Uterus (tissue), 4 donors: Measurements from ENCODE around the gene UBASH3A. TPM values are rescaled to one million over a fixed set of nuclear protein-coding genes. Genes with fewer than 3 reads are reported as not detected.

Experiments used
- DNase-seq, 2 donors: peaks; one replicate each; pipeline ENCODE4 v3.0.0-alpha.2; 2019 to 2020
- H3K27ac ChIP-seq, 2 donors: fragments of 200-600 bp; sonication (generic); 1 replicate in 1 of 2; 2 replicates in 1 of 2; pipeline ENCODE4 v1.5.1; 2016 to 2018
- H3K27me3 ChIP-seq, 2 donors: fragments of 200-600 bp; sonication (generic); one replicate each; pipeline ENCODE4 v1.5.1; 2018 to 2019; ENCODE audit warnings: control low read depth in 1 of 2
- H3K36me3 ChIP-seq, 2 donors: fragments of 200-600 bp; sonication (generic); one replicate each; pipeline ENCODE4 v1.5.1; 2019; ENCODE audit warnings: control low read depth in 1 of 2
- H3K4me1 ChIP-seq, 2 donors: fragments of 200-600 bp; sonication (generic); one replicate each; pipeline ENCODE4 v1.5.1; 2018 to 2019; ENCODE audit warnings: control low read depth in 1 of 2
- H3K4me3 ChIP-seq, 2 donors: fragments of 200-600 bp; sonication (generic); 1 replicate in 1 of 2; 2 replicates in 1 of 2; pipeline ENCODE4 v1.5.1; 2018 to 2019; ENCODE audit warnings: mild to moderate bottlenecking in 1 of 2
- H3K9me3 ChIP-seq, 2 donors: fragments of 200-600 bp; sonication (generic); one replicate each; pipeline ENCODE4 v1.5.1; 2019; ENCODE audit warnings: control low read depth in 1 of 2
- CTCF ChIP-seq, 4 experiments: fragments of 200-600 bp in 2 of 4; fragments of 450-650 bp in 2 of 4; sonication (generic) in 2 of 4; IDR thresholded peaks; one replicate each; pipeline ENCODE4 v1.5.1; 2016 to 2019; ENCODE audit warnings: antibody characterized with exemption in 4 of 4, mild to moderate bottlenecking in 2 of 4, moderate library complexity in 1 of 4
- POLR2A ChIP-seq, 2 donors: fragments of 450-650 bp; IDR thresholded peaks; one replicate each; pipeline ENCODE4 v1.6.1; 2016; ENCODE audit warnings: antibody characterized with exemption in 2 of 2, mild to moderate bottlenecking in 1 of 2, moderate library complexity in 1 of 2
- intact Hi-C: fragments of 100-400 bp; cut with DNase I; formaldehyde crosslinking; loops from one replicate; pipeline ENCODE4 v1.15.1; 2023; ENCODE audit warnings: low total_unique reads
- total RNA-seq, 4 donors: library from RNA; depleted of rRNA in 3 of 4; stranded (reverse); fragments of >200 nt in 3 of 4; gene quantifications; one replicate each; pipeline versions ENCODE4 v1.1.0 to v1.2.4, GENCODE V29; 2014 to 2023
- donor health status: DM: yes; HTN: yes; CAD: no.

The UBASH3A gene
- total RNA-seq, 4 donors from 2014 or later: 0.79 to 1.0 TPM; not detected in 2

- Histone ChIP-seq H3K36me3 (no peaks in the 10 kb centered on the region), H3K27ac (no peak overlapping the region), H3K27me3 (no peaks in the 10 kb centered on the region), H3K9me3 (no peaks in the 10 kb centered on the region), H3K4me3 (no peak overlapping the region), H3K4me1 (no peaks in the 10 kb centered on the region)
- intact Hi-C loops: no loop called here
- no peak for DNase-seq
- TF ChIP-seq CTCF (IDR thresholded peaks at IDR 0.05): no peak
- TF ChIP-seq POLR2A (IDR thresholded peaks at IDR 0.05): no peak
Measured at GRCh38 chr21:42387843-42388340, 15.8 kb upstream of the UBASH3A start.

DNA sequence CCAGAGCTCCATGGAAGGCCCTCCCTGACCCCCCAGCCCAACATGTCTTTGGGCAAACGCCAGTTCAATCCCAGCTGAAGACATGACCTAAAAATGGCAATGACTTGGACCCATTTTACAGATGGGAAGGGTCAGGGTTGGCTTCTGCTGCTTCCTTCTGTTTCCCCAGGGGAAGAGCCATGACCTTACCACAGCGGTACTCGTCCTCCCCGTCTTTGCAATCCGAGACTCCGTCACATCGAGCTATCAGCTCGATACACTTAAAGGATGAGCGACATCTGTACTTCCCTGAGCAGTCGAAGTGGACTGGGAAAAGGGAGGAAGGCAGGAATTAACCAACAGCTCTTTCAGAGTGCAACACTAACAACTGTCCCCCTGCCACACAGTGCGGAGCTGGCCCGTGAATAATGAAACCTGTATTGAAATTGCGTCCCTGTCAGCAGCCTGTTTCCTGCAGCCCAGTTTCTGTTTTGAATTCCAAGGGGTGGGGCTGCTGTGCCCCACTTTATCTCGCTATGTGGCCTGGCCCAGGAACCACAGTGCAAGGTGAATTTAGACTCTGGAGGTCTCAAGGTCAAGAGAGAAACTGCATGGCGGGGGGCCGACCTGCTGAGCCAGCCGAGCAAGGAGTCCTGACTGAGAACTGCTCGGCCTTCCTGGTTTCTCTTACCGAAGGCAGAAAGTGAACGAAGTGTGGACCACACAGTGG is 14.8 kb upstream of the UBASH3A start:
- H3K36me3 ChIP-seq: no peaks in the 10 kb centered on the region
- H3K27ac ChIP-seq: no peak overlapping the region
- intact Hi-C loops: no loop called here
- H3K27me3 ChIP-seq: no peaks in the 10 kb centered on the region
- no peak for DNase-seq
- TF ChIP-seq POLR2A (IDR thresholded peaks at IDR 0.05) (no peak), CTCF (IDR thresholded peaks at IDR 0.05) (no peak)
- no peaks in the 10 kb centered on the region for H3K9me3 ChIP-seq
- H3K4me1 ChIP-seq: no peaks in the 10 kb centered on the region
- H3K4me3 ChIP-seq: no peak overlapping the region

DNA sequence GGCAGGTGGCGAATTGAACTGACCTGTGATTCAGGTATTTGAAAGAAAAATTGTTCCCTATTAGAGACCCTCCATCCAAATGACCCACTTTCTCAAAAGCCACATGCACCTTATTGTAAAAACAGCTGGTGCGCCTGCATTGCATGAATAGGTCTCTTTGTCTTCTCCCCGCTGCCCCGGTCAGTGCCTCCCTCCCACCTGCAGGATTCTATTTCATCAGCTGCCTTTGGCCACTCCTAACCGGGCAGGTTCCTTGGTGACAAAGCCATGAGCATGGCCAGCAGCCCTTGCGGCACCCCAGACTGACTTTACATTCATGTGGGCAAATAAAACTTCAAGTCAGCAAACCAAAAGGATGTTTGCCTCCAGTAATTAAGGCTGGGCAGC is 14.3 kb upstream of the UBASH3A start:
- Histone ChIP-seq H3K36me3 (no peaks in the 10 kb centered on the region), H3K9me3 (no peaks in the 10 kb centered on the region), H3K4me3 (no peak overlapping the region), H3K27me3 (no peaks in the 10 kb centered on the region), H3K27ac (no peak overlapping the region), H3K4me1 (no peaks in the 10 kb centered on the region)
- intact Hi-C loops: no loop called here
- TF ChIP-seq POLR2A (IDR thresholded peaks at IDR 0.05) (no peak), CTCF (IDR thresholded peaks at IDR 0.05) (no peak)
- no peak for DNase-seq

- Histone ChIP-seq H3K36me3 (no peaks in the 10 kb centered on the region), H3K4me1 (no peaks in the 10 kb centered on the region), H3K27me3 (no peaks in the 10 kb centered on the region), H3K9me3 (no peaks in the 10 kb centered on the region), H3K27ac (no peak overlapping the region), H3K4me3 (no peak overlapping the region)
- TF ChIP-seq CTCF (IDR thresholded peaks at IDR 0.05) (no peak), POLR2A (IDR thresholded peaks at IDR 0.05) (no peak)
- intact Hi-C loops: no loop called here
- DNase-seq: no peak
Measured at GRCh38 chr21:42390193-42390592, 13.5 kb upstream of the UBASH3A start.

DNA sequence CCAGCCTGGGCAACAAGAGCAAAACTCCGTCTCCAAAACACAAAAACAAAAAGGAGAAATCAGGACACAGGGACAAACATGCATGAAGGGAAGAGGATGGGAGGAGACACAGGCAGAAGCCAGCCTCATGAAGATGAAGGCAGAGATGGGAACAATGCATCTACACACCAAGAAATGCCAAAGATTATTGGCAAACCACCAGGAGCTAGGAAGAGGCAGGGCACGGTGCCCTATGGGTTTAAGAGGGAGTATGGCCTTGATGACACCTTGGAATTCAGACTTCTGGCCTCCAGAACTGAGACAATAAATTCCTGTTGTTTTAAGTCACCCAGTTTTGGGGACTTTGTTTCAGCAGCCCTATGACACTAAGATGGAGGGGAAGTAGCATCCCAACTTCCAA is 13.0 kb upstream of the UBASH3A start:
- Histone ChIP-seq H3K27me3 (no peaks in the 10 kb centered on the region), H3K27ac (no peak overlapping the region), H3K36me3 (no peaks in the 10 kb centered on the region), H3K9me3 (no peaks in the 10 kb centered on the region), H3K4me3 (no peak overlapping the region), H3K4me1 (no peaks in the 10 kb centered on the region)
- TF ChIP-seq POLR2A (IDR thresholded peaks at IDR 0.05): no peak
- TF ChIP-seq CTCF (IDR thresholded peaks at IDR 0.05): no peak
- DNase-seq: no peak
- intact Hi-C loops: no loop called here
